Smooth muscle cell (in vitro differentiated cells): ENCODE measurements around the gene PPP1R2. TPM values are rescaled to one million over a fixed set of nuclear protein-coding genes. Genes with fewer than 3 reads are reported as not detected.

Source experiments
- DNase-seq: peaks from one replicate; lab custom pipeline; 2025; ENCODE audit not compliant: unreplicated experiment; lab: John Stamatoyannopoulos, UW
- H2AFZ ChIP-seq: fragments of 200-600 bp; sonication (generic); 2 replicates; pipeline ENCODE4 v1.6.0; 2016; ENCODE audit warnings: antibody characterized with exemption, low read depth, mild to moderate bottlenecking
- H3F3A ChIP-seq: fragments of 200-600 bp; sonication (generic); 2 replicates; pipeline ENCODE4 v1.6.0; 2017; ENCODE audit warnings: antibody characterized with exemption, low read depth
- H3K27ac ChIP-seq: fragments of 200-600 bp; sonication (generic); 2 replicates; pipeline ENCODE4 v1.5.1; 2016; ENCODE audit warnings: low read depth, mild to moderate bottlenecking
- H3K27me3 ChIP-seq: fragments of 200-600 bp; sonication (generic); 2 replicates; pipeline ENCODE4 v1.6.1; 2016; ENCODE audit warnings: low read depth, mild to moderate bottlenecking
- H3K36me3 ChIP-seq: fragments of 200-600 bp; sonication (generic); 2 replicates; pipeline ENCODE4 v1.5.1; 2016; ENCODE audit warnings: low read depth
- H3K4me1 ChIP-seq: fragments of 200-600 bp; sonication (generic); 2 replicates; pipeline ENCODE4 v1.5.1; 2016; ENCODE audit warnings: low read depth
- H3K4me2 ChIP-seq: fragments of 200-600 bp; sonication (generic); 2 replicates; pipeline ENCODE4 v1.6.0; 2016; ENCODE audit warnings: mild to moderate bottlenecking
- H3K4me3 ChIP-seq: fragments of 200-600 bp; sonication (generic); 2 replicates; pipeline ENCODE4 v1.5.1; 2016; ENCODE audit warnings: mild to moderate bottlenecking
- H3K79me2 ChIP-seq: fragments of 200-600 bp; sonication (generic); 2 replicates; pipeline ENCODE4 v1.6.0; 2016; ENCODE audit warnings: low read depth, mild to moderate bottlenecking
- H3K9ac ChIP-seq: fragments of 200-600 bp; sonication (generic); 2 replicates; pipeline ENCODE4 v1.6.0; 2016; ENCODE audit warnings: low read depth
- H3K9me3 ChIP-seq: fragments of 200-600 bp; sonication (generic); replicated peaks from 2 replicates; pipeline ENCODE4 v1.5.1; 2016; ENCODE audit warnings: low read depth
- H4K20me1 ChIP-seq: fragments of 200-600 bp; sonication (generic); 2 replicates; pipeline ENCODE4 v1.6.0; 2016; ENCODE audit warnings: low read depth
- WGBS: methylation state at CpG from one replicate; pipeline ENCODE4 v1.1.7; 2016; ENCODE audit warnings: low lambda C conversion rate; 5-methylcytosine and 5-hydroxymethylcytosine counted together
- polyA plus RNA-seq: library from polyadenylated mRNA; unstranded; fragments of >200 nt; fragmentation: Nextera tagmentation; extraction: Ambion mirVana; gene quantifications from 2 replicates; pipeline ENCODE4 v1.2.1, GENCODE V29; 2016
- total RNA-seq: library from RNA; depleted of rRNA; stranded (reverse); fragments of >200 nt; gene quantifications from 2 replicates; pipeline ENCODE4 v1.2.3, GENCODE V29; 2014
- TF ChIP-seq, protein P1 (sequence below): fragments of 200-600 bp; sonication (generic); IDR thresholded peaks from 2 replicates; pipeline ENCODE4 v1.5.1; 2017; ENCODE audit warnings: borderline replicate concordance, mild to moderate bottlenecking, antibody characterized with exemption; ENCODE audit not compliant: insufficient read depth, poor library complexity, severe bottlenecking

PPP1R2 gene
- total and polyA plus RNA-seq, 2 experiments from 2014 or later = 33.4 to 47.5 TPM

DNA sequence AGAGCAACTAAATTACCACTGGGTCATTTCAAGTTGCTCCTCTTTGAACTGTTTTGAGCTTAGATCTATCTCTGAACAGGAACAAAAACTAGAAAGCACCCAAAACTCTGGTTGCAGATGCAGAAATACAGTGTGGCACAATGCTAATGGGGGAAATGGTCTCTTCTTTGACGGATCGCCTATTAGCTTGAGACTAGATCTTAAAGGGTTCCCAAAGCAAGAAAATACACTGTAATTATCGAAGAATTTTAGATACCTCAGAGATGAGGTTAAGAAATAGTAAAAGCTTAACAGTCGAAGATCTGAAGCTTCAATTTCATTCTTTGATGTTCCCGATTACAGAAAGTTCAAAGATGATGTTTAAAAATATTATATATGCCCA lies 818 bp downstream of the PPP1R2 start:
- Histone ChIP-seq H3K4me1 (peaks cover 9% of the 10 kb centered on the region), H3K27ac (peak overlapping the region; percentile 77), H4K20me1 (peaks cover 51% of the 10 kb centered on the region), H3K4me2 (peak overlapping the region; percentile 95), H3K9me3 (no peaks in the 10 kb centered on the region), H3K79me2 (peaks cover 53% of the 10 kb centered on the region), H3K9ac (peak overlapping the region; percentile 94), H3K4me3 (peak overlapping the region; percentile 78), H3F3A (peaks cover 3% of the 10 kb centered on the region), H3K36me3 (no peaks in the 10 kb centered on the region), H2AFZ (peak overlapping the region; percentile 95), H3K27me3 (no peaks in the 10 kb centered on the region)
- no peak for DNase-seq
- TF ChIP-seq, protein P1, sequence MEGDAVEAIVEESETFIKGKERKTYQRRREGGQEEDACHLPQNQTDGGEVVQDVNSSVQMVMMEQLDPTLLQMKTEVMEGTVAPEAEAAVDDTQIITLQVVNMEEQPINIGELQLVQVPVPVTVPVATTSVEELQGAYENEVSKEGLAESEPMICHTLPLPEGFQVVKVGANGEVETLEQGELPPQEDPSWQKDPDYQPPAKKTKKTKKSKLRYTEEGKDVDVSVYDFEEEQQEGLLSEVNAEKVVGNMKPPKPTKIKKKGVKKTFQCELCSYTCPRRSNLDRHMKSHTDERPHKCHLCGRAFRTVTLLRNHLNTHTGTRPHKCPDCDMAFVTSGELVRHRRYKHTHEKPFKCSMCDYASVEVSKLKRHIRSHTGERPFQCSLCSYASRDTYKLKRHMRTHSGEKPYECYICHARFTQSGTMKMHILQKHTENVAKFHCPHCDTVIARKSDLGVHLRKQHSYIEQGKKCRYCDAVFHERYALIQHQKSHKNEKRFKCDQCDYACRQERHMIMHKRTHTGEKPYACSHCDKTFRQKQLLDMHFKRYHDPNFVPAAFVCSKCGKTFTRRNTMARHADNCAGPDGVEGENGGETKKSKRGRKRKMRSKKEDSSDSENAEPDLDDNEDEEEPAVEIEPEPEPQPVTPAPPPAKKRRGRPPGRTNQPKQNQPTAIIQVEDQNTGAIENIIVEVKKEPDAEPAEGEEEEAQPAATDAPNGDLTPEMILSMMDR = no peak
- 3% methylated on average over 5 of the region's 5 CpGs for WGBS

DNA sequence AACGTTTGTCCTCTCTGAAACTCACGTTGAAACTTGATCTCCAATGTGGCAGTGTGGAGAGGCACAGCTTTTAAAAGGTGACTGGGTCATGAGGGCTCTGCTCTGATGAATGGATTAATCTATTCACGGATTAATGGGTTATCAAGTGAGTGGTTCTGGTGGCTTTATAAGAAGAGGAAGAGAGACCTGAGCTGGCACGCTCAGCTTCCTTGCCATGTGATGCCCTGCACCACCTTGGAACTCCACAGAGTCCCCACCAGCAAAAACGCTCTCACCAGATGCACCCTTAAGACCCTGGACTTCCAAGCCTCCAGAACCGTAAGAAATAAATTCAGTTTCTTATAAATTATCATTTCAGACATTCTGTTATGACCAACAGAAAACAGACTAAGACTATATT lies 2.6 kb downstream of the PPP1R2 start:
- TF ChIP-seq, protein P1 = no peak
- DNase-seq = no peak
- WGBS = 84% methylated on average over 6 of the region's 6 CpGs

DNA sequence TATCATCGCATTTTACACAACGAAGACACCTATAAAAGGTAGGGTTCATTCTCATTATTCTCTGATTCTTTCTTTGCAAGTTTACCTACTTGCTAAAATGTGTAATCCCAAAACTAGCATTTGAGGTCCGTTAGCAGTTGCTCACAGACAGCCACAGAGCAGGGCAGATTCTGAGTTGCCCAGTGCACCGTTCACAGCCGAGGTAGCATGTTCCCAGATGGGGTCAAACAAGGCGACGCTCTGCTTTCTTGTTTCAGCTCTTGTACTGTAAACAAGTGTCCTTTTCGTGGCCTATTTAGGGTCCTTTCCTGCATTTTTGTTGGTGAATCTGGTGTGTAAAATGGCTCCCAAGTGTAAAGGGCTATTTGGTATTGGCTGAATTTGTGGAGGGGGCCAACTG lies 3.1 kb downstream of the PPP1R2 start:
- WGBS = 86% methylated on average over 8 of the region's 8 CpGs
- H3K27ac ChIP-seq = no peak overlapping the region
- H3K4me3 ChIP-seq = no peak overlapping the region
- H3K9me3 ChIP-seq = no peaks in the 10 kb centered on the region
- H3K79me2 ChIP-seq = peaks cover 76% of the 10 kb centered on the region
- no peak overlapping the region for H2AFZ ChIP-seq
- peaks cover 73% of the 10 kb centered on the region for H4K20me1 ChIP-seq
- H3K4me2 ChIP-seq = no peak overlapping the region
- peaks cover 9% of the 10 kb centered on the region for H3K4me1 ChIP-seq
- no peak overlapping the region for H3K9ac ChIP-seq
- H3K36me3 ChIP-seq = no peaks in the 10 kb centered on the region
- DNase-seq = no peak
- no peaks in the 10 kb centered on the region for H3K27me3 ChIP-seq
- peaks cover 3% of the 10 kb centered on the region for H3F3A ChIP-seq
- TF ChIP-seq, protein P1 = no peak

More for the DNA sequence above, 2.6 kb downstream of the PPP1R2 start:
- peaks cover 71% of the 10 kb centered on the region for H3K79me2 ChIP-seq
- H3K27me3 ChIP-seq = no peaks in the 10 kb centered on the region
- H3K4me1 ChIP-seq = peaks cover 9% of the 10 kb centered on the region
- H3K36me3 ChIP-seq = no peaks in the 10 kb centered on the region
- H3K4me2 ChIP-seq = peak overlapping the region; percentile 95
- H3K9ac ChIP-seq = no peak overlapping the region
- H3K9me3 ChIP-seq = no peaks in the 10 kb centered on the region
- peaks cover 3% of the 10 kb centered on the region for H3F3A ChIP-seq
- H3K4me3 ChIP-seq = no peak overlapping the region
- peaks cover 69% of the 10 kb centered on the region for H4K20me1 ChIP-seq
- H2AFZ ChIP-seq = no peak overlapping the region
- H3K27ac ChIP-seq = no peak overlapping the region

DNA sequence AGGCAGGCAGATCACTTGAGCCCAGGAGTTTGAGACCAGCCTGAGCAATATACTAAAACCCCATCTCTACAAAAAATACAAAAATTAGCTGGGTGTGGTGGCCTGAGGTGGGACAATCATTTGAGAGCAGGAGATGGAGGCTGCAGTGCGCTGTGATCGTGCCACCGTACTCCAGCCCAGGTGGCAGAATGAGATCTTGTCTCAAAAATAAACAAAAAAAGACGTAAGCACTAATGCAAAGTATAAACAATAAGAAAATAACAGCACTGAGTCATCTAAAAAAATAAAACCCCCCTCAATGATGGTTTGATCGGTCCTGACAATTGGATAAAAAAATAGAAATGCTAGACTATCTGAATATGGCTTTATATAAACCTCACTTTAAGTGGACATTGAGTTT lies 3.6 kb downstream of the PPP1R2 start:
- Histone ChIP-seq H4K20me1 (peaks cover 79% of the 10 kb centered on the region), H2AFZ (no peak overlapping the region), H3K4me1 (peaks cover 9% of the 10 kb centered on the region), H3K9me3 (no peaks in the 10 kb centered on the region), H3K9ac (no peak overlapping the region), H3K36me3 (no peaks in the 10 kb centered on the region), H3K4me2 (no peak overlapping the region), H3K4me3 (no peak overlapping the region), H3F3A (peaks cover 3% of the 10 kb centered on the region), H3K27ac (no peak overlapping the region), H3K79me2 (peaks cover 78% of the 10 kb centered on the region), H3K27me3 (no peaks in the 10 kb centered on the region)
- DNase-seq = no peak
- TF ChIP-seq, protein P1 = no peak
- 93% methylated on average over 5 of the region's 5 CpGs for WGBS
